GM18520 (cell line): ENCODE results near the gene IRAG1.
A peak's percentile ranks its signal among the peaks of the same experiment; 100 is the strongest.

Experiments used
- ATAC-seq: cut with Tn5 transposase; IDR thresholded peaks from one replicate; pipeline ENCODE4 v1.9.1; 2021; ENCODE audit not compliant: unreplicated experiment

The IRAG1 gene, protein sequence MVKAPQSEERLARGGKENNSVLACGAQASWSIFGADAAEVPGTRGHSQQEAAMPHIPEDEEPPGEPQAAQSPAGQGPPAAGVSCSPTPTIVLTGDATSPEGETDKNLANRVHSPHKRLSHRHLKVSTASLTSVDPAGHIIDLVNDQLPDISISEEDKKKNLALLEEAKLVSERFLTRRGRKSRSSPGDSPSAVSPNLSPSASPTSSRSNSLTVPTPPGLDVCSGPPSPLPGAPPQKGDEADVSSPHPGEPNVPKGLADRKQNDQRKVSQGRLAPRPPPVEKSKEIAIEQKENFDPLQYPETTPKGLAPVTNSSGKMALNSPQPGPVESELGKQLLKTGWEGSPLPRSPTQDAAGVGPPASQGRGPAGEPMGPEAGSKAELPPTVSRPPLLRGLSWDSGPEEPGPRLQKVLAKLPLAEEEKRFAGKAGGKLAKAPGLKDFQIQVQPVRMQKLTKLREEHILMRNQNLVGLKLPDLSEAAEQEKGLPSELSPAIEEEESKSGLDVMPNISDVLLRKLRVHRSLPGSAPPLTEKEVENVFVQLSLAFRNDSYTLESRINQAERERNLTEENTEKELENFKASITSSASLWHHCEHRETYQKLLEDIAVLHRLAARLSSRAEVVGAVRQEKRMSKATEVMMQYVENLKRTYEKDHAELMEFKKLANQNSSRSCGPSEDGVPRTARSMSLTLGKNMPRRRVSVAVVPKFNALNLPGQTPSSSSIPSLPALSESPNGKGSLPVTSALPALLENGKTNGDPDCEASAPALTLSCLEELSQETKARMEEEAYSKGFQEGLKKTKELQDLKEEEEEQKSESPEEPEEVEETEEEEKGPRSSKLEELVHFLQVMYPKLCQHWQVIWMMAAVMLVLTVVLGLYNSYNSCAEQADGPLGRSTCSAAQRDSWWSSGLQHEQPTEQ

DNA sequence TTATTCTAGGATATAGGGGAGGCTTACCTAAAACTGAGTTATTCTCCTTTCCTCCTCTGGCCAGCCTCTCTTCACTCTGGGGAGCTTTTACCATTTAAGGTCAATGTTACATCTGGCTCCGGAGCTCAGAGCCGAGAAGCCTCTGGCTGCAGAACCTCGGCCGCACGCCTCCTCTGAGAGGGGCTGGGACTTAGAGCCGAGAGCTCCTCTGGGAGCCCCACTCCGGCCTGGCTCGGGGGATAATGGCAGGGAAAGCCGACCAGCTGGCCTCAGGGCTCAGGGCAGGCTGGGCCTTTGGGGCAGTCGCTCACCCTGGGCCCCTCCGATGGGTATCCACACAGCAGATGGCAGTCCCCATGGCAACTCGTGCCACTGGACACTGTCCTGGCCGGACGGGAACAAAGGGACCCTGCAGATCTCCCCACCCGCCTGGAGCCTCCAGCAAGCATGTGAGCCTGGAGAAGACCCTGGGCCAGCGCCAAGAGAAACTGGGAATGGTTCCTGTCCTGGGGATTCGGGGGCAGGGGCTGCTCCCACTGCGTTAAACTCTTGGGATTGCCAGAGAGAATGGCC lies at the start of gene IRAG1:
Gene IRAG1 (minus strand): TSS at position 247 of the 573 bp plus-strand sequence. CDS start 153 bp downstream, at position 94.
- no peak for ATAC-seq

DNA sequence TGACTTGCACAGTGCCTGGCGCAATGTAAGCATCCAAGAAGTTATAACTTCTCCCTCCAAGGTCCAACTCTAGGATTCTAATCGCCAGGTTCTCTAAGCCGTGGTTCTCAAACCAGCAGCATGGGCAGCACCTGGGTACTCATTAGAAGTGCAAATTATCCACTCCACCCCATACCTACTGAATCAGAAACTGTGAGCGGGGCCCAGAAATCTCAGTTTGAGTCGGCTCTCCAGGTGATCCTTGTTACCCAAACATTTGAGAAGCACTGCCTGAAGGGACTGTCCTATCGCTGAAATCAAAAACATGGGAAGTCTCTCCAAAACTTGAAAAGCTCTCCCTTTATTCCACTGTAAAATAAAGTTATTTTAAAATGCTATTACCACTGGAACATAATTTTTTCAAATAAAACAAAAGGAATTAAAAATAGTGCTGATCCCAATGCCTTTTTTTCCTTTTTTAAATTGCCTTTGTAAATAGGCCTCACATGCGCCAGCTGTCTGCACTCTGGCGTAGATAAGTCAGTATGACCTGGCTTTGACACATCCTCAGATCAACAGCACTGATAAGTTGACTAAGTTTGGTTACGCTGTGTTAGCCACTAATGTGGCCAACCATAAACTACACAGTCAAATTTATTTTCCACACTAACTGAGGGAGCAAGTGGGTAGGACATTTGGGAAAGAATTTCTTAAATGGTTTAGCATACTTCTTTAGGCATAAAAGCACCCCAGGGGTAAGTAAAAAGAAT lies 49.1 kb upstream of the IRAG1 start:
- no peak for ATAC-seq

DNA sequence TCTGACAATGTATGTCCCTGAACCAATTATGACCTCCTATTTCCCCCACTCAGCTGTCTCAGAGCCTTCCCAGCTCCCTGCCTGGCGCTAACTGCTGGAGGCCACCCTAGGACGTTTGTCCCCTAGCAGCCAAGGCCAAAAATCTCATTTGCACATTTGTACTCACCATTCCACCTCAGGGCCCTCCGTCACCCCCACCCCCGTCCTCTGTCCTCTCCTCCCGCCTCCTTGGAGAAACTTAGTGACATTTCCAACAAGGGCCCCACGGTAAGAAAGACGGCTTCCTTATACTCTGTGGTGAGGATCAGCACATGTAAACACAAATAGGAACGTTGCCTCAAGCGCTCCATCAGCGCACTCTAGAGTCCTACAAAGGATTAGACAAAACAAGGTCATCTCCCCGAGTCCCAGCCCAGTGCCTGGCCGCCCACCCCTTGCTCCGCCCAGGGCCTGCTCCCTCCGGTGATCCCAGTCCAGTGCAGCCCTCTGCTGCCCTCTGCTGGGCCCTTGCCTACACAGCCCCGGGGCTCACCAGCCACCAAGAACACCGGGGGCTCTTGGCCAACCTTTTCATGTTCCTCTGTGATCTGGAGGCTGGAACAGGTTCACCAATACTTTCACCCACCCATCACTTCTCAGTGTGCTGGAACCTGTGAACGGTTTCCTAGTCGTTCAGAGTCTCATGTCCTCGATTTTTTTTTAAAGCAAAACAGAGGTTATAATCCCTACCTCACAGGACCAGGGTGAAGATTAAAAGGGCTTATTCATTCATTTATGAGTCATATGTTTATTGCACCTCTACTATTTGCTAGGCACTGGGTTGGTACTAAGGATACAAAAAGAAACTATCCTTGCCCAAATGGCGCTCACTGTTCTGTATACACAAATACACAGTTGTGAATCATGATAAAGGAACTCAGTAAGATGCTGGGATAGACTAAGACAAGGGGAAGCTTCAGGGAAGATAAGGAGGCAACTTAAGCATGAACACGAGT lies 42.2 kb upstream of the IRAG1 start:
- ATAC-seq, result peak; percentile 92

DNA sequence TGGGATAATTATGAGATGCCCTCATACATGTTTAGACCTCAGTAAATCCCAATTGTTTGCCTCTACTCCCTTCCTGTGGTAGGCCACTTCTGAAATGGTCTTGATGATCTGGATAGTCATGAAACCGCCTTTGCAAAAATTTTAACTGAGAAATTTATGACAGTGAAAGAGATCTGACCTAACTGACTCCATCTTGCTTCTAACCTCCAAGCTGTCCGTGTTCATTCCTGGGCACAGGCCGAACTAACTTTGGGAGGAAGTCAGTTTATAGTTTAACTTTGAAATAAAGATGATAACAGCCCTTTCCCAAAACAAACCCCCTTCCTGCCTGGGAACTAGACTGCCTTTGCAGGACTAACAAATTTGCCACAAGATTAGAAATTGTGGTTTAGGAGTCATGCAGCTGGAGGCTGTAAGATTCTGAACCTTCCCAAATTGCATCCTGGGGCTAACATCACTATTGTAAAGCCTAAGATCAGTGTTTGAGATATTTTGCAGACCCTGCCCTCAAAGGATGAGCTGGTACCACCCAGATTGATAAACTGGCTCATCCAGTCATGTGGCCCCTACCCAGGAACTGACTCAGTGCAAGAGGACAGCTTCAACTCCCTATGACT lies 37.6 kb upstream of the IRAG1 start:
- no peak for ATAC-seq

DNA sequence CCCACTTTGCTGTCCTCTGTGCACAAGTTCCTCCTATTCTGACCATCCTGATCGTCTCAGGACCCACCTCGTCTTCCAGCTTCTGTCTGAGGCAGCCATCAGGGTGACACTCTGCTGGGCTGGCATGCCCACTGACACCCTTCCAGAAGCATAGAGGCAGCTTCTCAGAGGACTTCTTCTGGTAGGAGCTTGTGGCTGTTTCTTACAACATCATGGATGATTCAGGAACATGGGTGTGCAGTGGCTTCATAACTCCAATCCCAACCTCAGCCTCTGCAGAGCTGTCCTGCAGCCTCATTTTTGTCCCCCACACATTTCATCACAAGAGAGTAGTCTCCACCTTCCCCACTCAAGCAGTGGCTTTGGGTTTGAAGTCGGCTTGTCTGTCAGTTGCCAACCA lies 36.6 kb upstream of the IRAG1 start:
- ATAC-seq, result no peak

DNA sequence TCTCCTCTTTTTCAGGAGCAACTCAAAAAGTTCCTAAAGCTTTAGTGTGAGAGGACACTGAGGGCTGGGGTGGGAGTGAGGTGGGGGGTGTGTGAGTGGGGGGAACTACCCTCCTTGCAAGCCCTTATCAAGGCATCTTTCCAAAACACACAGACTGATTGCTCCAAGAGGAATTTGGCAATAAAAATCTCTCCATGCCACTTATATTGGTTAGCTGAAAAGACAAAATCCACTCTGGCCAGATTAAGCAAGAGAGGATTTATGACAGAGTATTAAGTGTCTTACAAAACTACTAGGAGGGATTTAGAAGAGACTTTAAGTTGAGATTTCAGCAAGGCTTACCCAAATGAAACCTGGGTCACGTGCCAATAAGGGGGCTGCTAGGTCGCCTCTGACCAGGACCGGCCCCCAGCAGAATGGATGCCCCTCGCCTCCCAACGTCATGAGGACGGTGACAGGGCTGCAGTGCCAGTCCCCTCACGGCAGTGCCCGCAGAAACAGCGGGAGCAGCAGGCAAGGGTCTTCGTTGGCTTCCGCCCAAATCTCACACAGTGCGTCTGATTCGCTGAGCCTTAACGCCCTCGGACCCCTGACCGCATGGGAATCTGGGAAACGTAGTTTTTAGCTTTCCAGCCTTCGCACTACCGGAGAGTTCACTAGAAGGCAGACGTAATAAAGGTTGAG lies 35.4 kb upstream of the IRAG1 start:
- ATAC-seq, result no peak

DNA sequence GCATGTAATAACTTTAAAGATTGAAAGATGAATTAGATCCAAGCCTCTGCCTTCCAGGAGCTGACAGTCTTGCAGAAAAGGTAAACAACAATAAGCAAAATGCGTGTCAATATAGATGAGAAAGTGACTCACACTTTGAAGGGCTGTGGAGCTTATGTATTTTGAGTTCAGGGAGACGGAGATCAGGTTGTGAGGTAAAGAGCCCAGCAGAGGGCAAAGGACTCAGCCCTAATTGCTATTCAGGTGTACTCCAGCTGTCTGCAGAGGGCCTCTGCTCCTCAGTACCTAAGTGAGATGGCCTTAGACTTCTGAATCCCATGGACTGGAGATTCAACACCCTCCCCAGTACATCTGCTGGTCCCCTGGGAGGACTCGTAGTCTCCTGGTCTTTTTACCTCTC lies 34.6 kb upstream of the IRAG1 start:
- ATAC-seq, result no peak

DNA sequence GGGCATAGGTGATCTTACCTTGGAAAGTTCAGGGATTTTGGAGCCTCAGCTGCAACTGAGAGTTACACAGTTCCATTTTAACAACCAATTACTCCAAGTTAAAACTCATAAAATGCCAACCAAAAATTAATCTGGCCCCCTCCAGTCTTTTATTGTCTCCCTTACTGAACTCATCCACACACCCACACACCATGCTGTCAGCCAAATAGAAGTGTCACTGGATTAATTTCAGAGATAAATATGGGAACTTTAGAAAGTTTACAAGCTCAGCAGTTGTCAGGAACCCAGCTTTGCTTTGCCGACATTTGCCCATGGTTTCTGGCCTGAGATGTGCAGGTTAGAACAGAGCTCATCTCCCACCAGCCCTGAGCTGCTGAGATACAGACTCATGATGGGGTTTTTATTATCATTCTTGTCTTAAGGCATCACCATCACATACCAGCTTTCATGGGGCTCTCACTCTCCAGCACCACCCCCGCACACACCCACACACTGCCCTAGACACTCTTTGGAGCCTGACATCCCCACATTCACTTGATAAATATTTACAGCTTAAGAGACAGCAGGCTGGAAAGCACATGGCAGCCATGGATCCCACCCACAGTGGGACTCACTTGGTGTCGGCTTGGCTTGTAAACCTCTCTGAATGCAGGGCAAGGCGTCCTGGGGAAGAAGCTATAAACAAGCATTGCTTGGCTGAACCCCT lies 33.7 kb upstream of the IRAG1 start:
- no peak for ATAC-seq

DNA sequence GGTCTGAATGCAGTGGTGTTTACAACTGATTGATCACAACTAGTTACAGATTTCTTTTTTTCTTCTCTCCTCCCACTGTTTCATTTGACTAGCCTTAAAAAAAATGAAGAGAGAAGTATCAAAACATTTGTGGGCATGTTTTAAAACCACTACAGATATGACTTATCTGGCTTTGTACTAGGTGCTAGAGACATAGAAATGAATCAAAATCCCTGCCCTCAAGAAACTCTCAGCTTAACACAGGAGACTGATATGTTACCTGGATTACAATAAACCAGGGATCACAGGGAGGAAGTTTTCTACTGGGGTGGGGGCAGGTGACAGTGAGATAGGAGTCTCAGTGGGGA lies 32.3 kb upstream of the IRAG1 start:
- no peak for ATAC-seq

DNA sequence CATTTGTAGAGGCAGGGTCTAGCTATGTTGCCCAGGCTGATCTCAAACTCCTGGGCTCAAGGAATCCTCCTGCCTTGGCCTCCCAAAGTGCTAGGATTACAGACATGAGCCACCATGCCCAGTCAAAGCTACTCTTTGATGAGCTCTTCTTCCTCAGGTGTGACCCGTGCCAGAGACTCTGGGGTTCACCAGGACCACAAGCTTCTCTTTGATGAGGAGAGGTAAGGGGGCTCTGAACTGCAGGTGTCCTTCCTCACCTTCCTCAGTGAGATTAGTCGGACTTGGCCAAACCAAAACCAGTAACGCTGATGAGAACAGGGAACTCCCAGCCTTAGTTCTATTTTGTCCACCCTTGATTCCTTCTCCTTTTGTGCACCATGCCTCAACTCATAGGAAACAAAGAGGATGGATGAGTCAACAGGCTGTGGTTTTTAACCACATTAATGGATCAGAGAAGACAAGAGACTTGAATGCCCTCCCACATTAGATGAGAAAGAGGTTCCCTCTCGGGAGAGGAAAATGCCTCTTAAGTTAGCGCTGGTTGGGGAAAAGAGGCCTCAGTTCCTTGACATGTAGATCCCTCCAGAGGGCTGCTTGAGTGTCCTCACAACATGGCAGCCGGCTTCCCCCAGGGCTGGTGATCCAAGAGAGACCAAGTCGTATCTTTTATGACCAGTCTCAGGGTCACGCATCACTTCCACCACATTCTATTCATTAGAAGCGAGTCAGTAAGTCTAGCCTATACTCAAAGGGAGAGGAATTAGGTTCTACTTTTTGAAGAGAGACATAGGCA lies 31.8 kb upstream of the IRAG1 start:
- no peak for ATAC-seq

DNA sequence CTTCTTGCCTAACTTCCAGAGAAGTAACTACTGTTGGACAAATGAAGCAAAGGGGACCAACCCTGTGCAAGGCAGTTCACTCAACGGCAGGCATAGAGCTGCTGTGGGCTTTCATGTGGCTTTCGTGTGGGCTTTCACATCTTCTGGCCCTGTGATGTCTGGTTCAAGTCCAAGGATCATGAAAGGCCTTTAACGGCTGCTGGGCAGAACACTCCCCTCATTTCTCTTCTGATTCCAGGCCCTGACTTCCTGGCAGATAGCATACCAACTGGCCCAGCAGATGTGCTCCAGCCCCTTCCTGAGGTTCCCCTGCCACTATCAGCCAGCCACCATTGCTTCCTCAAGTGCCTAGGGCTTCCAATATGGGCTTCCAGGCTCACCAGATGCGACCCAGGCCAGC lies 28.8 kb upstream of the IRAG1 start:
- no peak for ATAC-seq

DNA sequence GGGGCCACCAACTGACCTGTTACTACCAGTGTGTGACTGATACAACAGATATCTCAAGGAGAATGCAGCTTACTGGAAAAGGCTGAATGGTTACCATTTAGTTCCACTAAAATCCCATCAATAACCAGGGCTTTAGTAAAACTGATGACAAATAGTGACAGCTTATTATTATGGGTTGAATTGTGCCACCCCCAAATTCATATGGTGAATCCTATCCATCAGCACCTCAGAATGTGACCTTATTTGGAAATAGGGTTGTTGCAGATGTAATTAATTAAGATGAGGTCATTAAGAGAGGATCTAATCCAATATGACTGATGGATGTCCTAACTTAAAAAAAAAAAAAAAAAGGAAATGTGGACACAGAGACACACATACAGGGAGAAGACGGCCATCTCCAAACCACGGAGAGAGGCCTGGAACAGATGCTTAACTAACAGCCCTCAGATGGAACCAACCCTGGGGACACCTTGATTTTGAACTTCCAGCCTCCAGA lies 27.4 kb upstream of the IRAG1 start:
- no peak for ATAC-seq

DNA sequence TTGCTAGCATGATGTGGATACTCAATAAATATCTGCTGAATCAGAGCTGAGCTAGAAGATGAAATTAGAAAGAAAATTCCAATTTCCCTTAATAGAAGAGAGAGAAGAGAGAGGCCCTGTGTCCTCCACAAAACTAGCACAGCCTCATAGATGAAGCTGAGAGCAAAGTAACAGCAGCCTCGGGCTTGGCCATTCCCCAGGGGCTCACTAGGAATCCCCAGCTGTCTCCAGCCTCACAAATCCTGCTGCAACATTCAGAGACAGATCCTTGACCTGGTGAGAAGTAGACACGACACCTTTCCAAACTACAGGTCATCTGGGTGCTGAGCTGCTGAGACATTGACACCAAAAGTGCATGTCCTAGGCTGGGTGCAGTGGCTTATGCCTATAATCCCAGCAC lies 26.1 kb upstream of the IRAG1 start:
- ATAC-seq, result no peak

DNA sequence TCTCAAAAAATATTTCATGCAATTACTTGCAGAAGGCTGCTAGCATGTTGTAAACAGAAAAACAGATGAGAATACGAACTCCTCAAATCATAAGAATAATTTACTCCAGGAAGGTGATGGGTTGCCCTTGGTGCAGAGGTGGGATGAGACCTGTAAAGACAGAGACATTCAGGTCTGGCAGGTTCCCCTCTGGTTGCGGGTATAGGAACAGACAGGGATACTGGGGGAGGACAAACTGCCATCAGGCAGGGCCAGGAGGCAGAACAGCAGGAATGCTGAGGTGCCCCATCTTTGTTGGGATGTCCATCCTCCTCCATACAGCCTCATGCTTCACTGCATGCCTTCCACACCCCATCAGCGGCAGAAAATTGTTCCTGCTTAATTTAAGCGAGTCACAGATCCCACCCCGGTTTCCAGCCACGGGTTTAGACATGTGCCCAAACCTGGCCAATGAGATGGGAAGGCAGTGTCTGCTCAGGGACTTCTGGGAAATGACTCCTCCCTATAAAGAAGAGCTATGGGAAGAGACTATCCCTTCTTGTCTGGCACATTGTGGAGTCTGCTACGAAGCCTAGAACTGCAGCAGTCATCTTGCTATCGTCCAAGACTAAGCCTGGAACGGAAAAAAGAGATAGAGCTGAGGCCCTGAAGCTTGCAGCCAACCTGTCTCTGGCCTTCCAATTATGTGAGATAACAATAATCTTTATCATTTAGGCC lies 23.1 kb upstream of the IRAG1 start:
- no peak for ATAC-seq

DNA sequence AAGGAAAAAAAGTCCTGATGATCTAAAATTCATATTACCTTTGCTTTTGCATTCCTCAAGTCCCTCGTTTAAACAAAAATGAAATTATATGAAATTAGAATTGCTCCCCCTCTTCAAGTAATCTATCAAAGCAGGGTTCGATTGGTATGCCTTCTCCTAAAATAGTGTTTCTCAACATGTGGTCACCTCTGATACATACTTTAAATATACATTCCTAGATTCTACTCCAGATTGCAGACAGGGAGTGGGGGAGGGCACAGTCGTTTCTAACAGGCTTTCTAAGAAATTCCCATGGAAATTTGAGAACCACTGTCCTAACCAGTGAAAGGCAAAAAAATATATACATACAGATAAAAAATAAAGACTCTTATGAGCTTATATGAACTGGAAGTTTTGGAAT lies 22.6 kb upstream of the IRAG1 start:
- no peak for ATAC-seq

DNA sequence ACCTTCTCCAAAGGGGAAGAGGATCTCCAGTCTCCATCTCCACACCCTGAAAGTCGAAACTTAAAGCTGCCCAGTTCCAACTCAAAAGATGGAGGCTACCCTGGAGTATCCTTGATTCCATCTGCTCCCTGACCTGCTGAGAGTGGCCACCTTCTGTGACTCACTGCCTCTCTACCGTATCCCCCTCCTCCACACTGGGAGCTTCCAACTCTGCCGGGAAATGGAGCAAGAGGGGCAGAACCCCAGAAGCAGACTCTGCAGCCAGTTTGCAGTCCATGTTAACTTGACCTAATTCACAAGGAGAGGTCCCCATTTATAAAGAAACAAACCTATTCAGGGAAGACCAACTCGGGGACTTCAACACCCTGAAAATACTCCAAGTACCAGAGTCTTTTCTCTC lies 22.0 kb upstream of the IRAG1 start:
- ATAC-seq, result no peak
